GM23338 (cell line): ENCODE measurements around the gene MICAL3.

Experiments
- CTCF ChIP-seq, 2 experiments: fragments of 200-600 bp in 1 of 2; sonication (generic) in 1 of 2; conservative IDR thresholded peaks; 2 replicates each; pipeline versions ENCODE4 v1.5.1 to v1.6.1; 2016 to 2017; ENCODE audit warnings: antibody characterized with exemption in 2 of 2, low read depth in 2 of 2, mild to moderate bottlenecking in 2 of 2, moderate library complexity in 1 of 2
- EZH2 ChIP-seq: fragments of 200-600 bp; sonication (generic); IDR thresholded peaks from one replicate; pipeline ENCODE4 v1.8.0; 2017; ENCODE audit warnings: antibody characterized with exemption, mild to moderate bottlenecking, low read depth; ENCODE audit not compliant: unreplicated experiment
- JUNB ChIP-seq: IDR thresholded peaks from one replicate; pipeline ENCODE4 v1.6.1; 2016; ENCODE audit warnings: antibody characterized with exemption; ENCODE audit not compliant: unreplicated experiment
- POLR2AphosphoS5 ChIP-seq: IDR thresholded peaks from 2 replicates; pipeline ENCODE4 v1.6.1; 2016; ENCODE audit warnings: antibody characterized with exemption, low read depth
- STAT1 ChIP-seq: IDR thresholded peaks from one replicate; pipeline ENCODE4 v1.6.1; 2016; ENCODE audit warnings: antibody characterized with exemption; ENCODE audit not compliant: unreplicated experiment

- TF ChIP-seq POLR2AphosphoS5 (no peak), STAT1 (no peak), EZH2 (no peak), CTCF (conservative IDR thresholded peaks at IDR 0.05; ENCODE audit: low read depth in 2 of 2) (no peak), JUNB (no peak)
Observed at GRCh38 chr22:17969701-17970113, 54.7 kb downstream of the MICAL3 start.
